Activated CD4-positive, CD25-positive, alpha-beta regulatory T cell treated with anti-CD3 and anti-CD28 coated beads, Interleukin-2, amount 50 U/mL, for 24 hours (primary cell): ENCODE results near the gene VEPH1.

Experiments
- ATAC-seq, 2 donors: fragments of 150-1000 bp; cut with Tn5 transposase; one replicate each; pipeline ENCODE4 v1.10.0; 2021; ENCODE audit warnings: mild to moderate bottlenecking in 1 of 2, moderate library complexity in 1 of 2

Gene VEPH1

DNA sequence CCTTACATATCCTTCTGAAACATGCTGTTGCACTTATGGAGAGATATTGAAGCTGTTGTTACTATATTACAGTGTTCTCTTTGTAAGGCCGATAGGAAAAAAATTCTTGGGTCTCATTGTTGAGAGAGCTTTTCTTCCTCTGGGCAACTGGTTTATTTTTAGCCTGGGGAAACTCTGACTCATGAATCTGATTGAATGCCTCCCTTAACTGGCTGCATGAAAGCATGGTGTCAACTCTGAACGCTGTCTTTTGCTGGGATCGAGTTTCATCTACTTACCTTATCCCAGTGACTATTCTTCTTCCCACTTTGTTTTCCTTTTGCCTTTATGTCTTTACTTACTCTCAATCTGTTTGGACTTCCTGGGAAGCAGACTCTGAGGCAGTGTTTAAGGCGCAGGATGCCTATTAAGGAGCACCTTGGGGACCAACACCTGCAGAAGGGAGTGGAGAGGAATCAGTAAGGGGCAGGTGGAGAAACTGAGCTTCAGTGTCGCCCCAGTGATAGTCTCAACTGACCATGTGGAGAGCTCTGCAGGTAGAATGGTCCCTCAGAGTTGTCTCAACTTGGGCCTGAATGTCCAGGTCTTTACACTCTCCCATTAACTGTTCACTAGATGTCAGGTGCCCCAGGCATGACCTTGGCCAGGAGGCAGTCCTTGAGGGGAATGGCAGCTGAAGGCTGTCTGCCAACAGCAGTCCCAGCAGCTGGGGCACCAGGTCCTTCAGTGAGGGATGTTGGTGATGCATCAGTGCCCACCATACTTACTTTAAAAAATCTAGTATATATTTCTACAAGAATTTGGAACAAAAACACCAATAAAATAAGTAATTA, 254.4 kb downstream of the VEPH1 start:
- no peak for ATAC-seq

DNA sequence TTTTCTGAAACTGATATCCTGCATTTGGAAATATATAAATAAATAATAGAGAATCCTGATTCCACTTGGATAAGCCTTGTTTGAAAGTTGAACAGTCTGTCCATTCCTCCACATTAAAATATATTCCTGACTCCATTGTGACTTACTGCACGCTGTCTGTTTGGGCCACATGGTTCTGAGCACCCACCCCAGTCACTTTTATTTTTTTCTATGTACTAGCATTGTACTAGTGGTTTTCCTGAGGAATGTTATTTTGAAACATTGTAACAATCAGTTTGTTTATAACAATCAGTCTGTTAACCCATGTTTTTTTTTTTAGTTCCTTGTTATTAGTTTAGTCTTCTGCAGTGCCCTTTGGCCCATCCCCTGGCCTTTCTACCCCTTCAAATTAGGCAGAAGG, 255.8 kb downstream of the VEPH1 start:
- ATAC-seq: no peak

GRCh38 chr3:157242836-157243235, 260.4 kb downstream of the VEPH1 start:
- no peak for ATAC-seq

GRCh38 chr3:157241599-157241998, 261.6 kb downstream of the VEPH1 start:
- no peak for ATAC-seq

GRCh38 chr3:157240408-157240807, 262.8 kb downstream of the VEPH1 start:
- no peak for ATAC-seq

GRCh38 chr3:157239082-157239704, 264.0 kb downstream of the VEPH1 start:
- peak; percentile 98 to 99 for ATAC-seq

- no peak for ATAC-seq
Observed at GRCh38 chr3:157238457-157238856, 264.8 kb downstream of the VEPH1 start.

- no peak for ATAC-seq
Observed at GRCh38 chr3:157237886-157238285, 265.3 kb downstream of the VEPH1 start.

DNA sequence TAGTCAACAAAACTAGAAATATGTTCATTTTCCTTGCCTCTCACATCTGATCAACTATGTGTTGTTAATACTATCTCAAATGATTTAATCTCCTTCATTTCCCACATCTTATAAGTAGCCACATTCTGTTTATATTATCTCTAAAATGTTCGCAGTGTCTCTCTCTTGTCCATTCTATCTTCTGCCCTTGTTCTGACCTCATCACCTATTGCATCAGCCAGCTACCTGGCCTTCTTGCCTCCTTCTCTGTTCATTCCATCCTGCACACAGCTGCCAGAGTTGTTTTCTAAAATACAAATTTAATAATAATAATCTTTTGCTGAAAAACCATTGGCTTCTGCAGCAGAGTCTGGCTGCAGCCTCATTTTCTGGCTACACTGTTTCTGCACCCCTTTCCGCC, 267.9 kb downstream of the VEPH1 start:
- ATAC-seq: no peak

- ATAC-seq: no peak
Observed at GRCh38 chr3:157233923-157234322, 269.3 kb downstream of the VEPH1 start.

- no peak for ATAC-seq
Observed at GRCh38 chr3:157232141-157232540, 271.1 kb downstream of the VEPH1 start.

GRCh38 chr3:157231071-157231470, 272.1 kb downstream of the VEPH1 start:
- no peak for ATAC-seq

- peak; percentile 56 to 59 for ATAC-seq
Observed at GRCh38 chr3:157226173-157226847, 276.9 kb downstream of the VEPH1 start.

GRCh38 chr3:157225001-157225400, 278.2 kb downstream of the VEPH1 start:
- no peak for ATAC-seq

DNA sequence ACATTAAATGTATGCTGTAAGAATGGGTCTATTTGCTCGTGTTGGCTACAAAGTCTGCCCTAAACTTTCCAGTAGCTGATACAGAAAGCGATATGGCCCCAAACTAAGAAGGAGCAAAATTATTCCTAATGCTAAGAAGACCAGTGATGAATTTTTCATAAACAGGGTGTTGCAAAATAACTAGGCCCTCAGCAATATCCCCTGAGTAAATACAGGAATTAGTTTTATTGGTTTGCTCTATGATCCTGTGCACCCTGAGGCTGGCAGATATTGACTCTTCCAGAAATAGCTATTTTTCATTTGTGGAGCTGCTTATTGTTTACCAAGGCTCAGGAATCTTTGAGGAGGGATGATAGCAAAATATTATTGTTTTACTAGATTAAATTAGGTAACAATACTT, 282.3 kb downstream of the VEPH1 start:
- ATAC-seq: no peak

DNA sequence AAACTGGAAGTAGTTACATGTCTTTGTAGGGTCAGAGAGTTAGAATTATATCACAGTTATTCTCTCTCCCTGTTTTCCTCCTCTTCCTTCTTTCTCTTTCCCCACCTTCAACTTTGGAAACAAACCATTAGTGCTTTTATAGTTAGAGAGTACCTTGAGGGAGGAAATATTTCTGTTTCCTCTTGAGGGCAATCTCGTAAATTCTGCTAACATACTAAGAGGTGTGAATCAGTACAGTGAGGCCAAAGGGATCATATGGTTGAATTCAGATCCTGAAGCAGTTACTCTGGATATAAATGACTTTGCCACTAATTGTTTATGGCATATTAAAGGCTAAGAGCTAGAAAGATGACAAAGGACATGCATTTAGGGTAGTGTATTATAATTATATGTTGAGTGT, 283.0 kb downstream of the VEPH1 start:
- no peak for ATAC-seq

DNA sequence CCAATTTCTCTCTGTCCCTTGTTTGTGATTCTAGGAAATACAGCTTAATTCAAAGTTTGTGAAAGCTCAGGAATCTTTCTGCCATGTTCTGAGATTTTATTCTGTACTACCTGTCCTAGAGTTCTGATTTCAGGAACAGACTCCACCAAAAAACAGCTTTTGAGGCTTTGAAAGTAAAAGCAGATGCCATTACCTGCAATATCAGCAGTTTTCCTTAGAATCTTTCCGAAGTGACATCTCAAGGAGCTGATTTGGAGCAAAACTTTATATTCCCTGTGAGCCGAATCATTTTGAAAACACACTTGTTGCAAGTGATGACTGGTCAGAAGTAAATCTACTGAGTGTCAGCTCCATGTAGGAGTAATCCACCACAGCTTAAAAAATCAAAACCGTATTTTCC, 284.0 kb downstream of the VEPH1 start:
- no peak for ATAC-seq
